Naive thymus-derived CD4-positive, alpha-beta T cell (primary cell): Measurements from ENCODE around the gene RFFL. TPM values are rescaled to one million over a fixed set of nuclear protein-coding genes. Genes with fewer than 3 reads are reported as not detected.

Source experiments
- ATAC-seq: fragments of 150-1000 bp; cut with Tn5 transposase; 2 replicates; pipeline ENCODE4 v1.10.0; 2021; ENCODE audit warnings: mild to moderate bottlenecking, moderate library complexity
- CTCF ChIA-PET: fragments of 350-600 bp; sonication (Branson Sonifier 250); formaldehyde crosslinking; loops from one replicate; lab custom pipeline; 2021; ENCODE audit warnings: antibody characterized with exemption; lab: Charles Lee
- POLR2A ChIA-PET: fragments of 350-600 bp; sonication (Branson Sonifier 250); formaldehyde crosslinking; loops from one replicate; lab custom pipeline; 2021; ENCODE audit warnings: antibody characterized with exemption, inconsistent platforms; lab: Charles Lee
- DNase-seq, 9 donors: peaks; one replicate each; pipeline versions ENCODE4 v3.0.0 to v3.0.0-alpha.2; 2020 to 2022; ENCODE audit warnings: mixed read lengths in 1 of 9
- H3K27ac ChIP-seq: one replicate; pipeline ENCODE4 v1.7.0; 2013; ENCODE audit warnings: mild to moderate bottlenecking, low read depth, low read length, moderate library complexity
- H3K27me3 ChIP-seq, 2 donors: one replicate each; pipeline ENCODE4 v1.7.0; 2013; ENCODE audit warnings: low read length in 2 of 2, mild to moderate bottlenecking in 2 of 2, moderate library complexity in 2 of 2; ENCODE audit not compliant: control insufficient read depth in 2 of 2, insufficient read depth in 2 of 2
- H3K36me3 ChIP-seq, 3 experiments: 1 replicate in 2 of 3; 2 replicates in 1 of 3; pipeline ENCODE4 v1.7.0; 2013; ENCODE audit warnings: low read length in 3 of 3, mild to moderate bottlenecking in 3 of 3, moderate library complexity in 1 of 3; ENCODE audit not compliant: insufficient read depth in 3 of 3, control insufficient read depth in 2 of 3
- H3K4me1 ChIP-seq, 2 donors: one replicate each; pipeline ENCODE4 v1.7.0; 2013; ENCODE audit warnings: low read length in 2 of 2, mild to moderate bottlenecking in 2 of 2, moderate library complexity in 1 of 2; ENCODE audit not compliant: control insufficient read depth in 2 of 2, insufficient read depth in 2 of 2
- H3K4me3 ChIP-seq: 2 replicates; pipeline ENCODE4 v1.7.0; 2013; ENCODE audit warnings: mild to moderate bottlenecking, low read length
- H3K9me3 ChIP-seq, 3 experiments: 1 replicate in 2 of 3; 2 replicates in 1 of 3; pipeline ENCODE4 v1.7.0; 2013; ENCODE audit warnings: low read length in 3 of 3; ENCODE audit not compliant: control insufficient read depth in 2 of 3
- H3K27ac Mint-ChIP-seq, 9 donors: one replicate each; pipeline ENCODE4 v1.8.0; 2020 to 2022; ENCODE audit warnings: mixed read lengths in 9 of 9, mild to moderate bottlenecking in 8 of 9, moderate library complexity in 5 of 9, inconsistent platforms in 2 of 9
- H3K27me3 Mint-ChIP-seq, 5 donors: one replicate each; pipeline ENCODE4 v1.8.0; 2021 to 2022; ENCODE audit warnings: mixed read lengths in 5 of 5, mild to moderate bottlenecking in 1 of 5
- H3K36me3 Mint-ChIP-seq, 5 donors: one replicate each; pipeline ENCODE4 v1.8.0; 2020 to 2022; ENCODE audit warnings: mixed read lengths in 5 of 5, mild to moderate bottlenecking in 3 of 5, inconsistent platforms in 1 of 5
- H3K4me1 Mint-ChIP-seq, 7 donors: one replicate each; pipeline ENCODE4 v1.8.0; 2020 to 2022; ENCODE audit warnings: mixed read lengths in 7 of 7, mild to moderate bottlenecking in 3 of 7, inconsistent platforms in 1 of 7
- H3K4me3 Mint-ChIP-seq, 10 donors: one replicate each; pipeline ENCODE4 v1.8.0; 2020 to 2022; ENCODE audit warnings: mild to moderate bottlenecking in 10 of 10, mixed read lengths in 10 of 10, moderate library complexity in 6 of 10, inconsistent platforms in 2 of 10
- H3K9me3 Mint-ChIP-seq, 11 donors: one replicate each; pipeline ENCODE4 v1.8.0; 2020 to 2022; ENCODE audit warnings: mixed read lengths in 11 of 11, mild to moderate bottlenecking in 4 of 11, inconsistent platforms in 1 of 11, moderate library complexity in 1 of 11
- intact Hi-C, 2 donors: fragments of 100-400 bp; cut with micrococcal nuclease; formaldehyde crosslinking; loops; one replicate each; pipeline ENCODE4 v1.15.1; 2023
- polyA plus RNA-seq, 2 donors: library from polyadenylated mRNA; unstranded; fragments of 300-500 nt; fragmentation: Illumina TruSeq; gene quantifications; one replicate each; pipeline ENCODE4 v1.2.3, GENCODE V29; 2021
- total RNA-seq, 6 experiments: library from RNA in 5 of 6; stranded (reverse) in 5 of 6; gene quantifications; 1 replicate in 5 of 6; 2 replicates in 1 of 6; pipeline ENCODE4 v1.2.3 and lab custom pipeline; 2021 to 2026

Gene RFFL
- total and polyA plus RNA-seq, 7 experiments from 2014 or later, result 36.4 to 74.7 (median 47.1) TPM

DNA sequence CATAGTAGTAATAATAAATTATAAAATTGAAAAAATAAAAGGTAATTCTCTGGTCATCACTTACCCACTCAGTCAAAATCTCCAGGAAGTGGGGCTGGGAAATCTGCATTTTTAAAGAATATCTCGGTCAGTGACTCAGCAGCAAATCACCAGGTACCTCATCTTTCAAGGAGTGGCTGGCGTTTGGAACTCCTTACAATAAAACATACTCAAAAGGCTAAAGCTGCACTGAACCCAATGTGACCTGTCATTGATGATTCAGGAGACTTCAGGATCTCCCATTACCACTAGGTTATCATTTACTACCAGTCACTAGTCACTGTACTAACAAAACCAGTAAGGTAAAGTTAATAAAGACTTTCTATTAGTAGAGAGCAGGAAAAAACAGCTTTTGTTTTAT lies 21.5 kb upstream of the RFFL start:
- no peak for DNase-seq
- Histone ChIP-seq H3K4me1 (peaks cover 46 to 54% of the 10 kb centered on the region in 2 donors), H3K36me3 (no peaks in the 10 kb centered on the region), H3K27me3 (no peaks in the 10 kb centered on the region), H3K27ac (no peak overlapping the region), H3K4me3 (no peak overlapping the region), H3K9me3 (no peaks in the 10 kb centered on the region)
- no peak for ATAC-seq
- Mint-ChIP-seq H3K4me1 (peaks cover 42 to 81% (median 77%) of the 10 kb centered on the region in 7 donors), H3K27ac (peak overlapping the region in 5 of 9 donors; percentile 21 to 95 (median 55)), H3K36me3 (peaks cover 0 to 8% (median 0%) of the 10 kb centered on the region in 5 donors), H3K9me3 (no peaks in the 10 kb centered on the region), H3K4me3 (peak overlapping the region in 1 of 10 donors; percentile 18), H3K27me3 (no peaks in the 10 kb centered on the region)
- intact Hi-C loops, result no loop called here
- ChIA-PET POLR2A (interaction anchor here (1.5 to 3.8 kb wide), 3 partner anchors 10 to 32 kb away, joined by 4 to 14 read pairs (median 7); no protein-coding TSS in a partner anchor), CTCF (no interaction called here)

DNA sequence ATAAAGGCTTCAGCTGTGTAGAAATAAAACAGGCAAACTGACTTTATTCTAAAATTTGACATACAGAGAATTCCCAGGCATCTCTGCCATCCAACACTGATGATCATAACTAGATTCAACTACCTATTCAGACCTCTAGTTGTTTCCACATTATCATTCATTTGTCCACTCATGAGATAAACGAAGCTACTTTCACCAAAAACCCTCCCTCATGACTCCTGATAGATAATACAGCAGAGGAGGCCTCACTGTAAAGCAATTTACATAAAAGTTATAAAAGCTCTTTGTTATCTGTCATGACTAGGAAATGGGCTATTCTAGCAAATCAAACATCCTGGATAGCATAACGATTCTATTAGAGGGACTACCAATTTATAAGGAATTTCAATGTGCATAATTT lies 19.6 kb upstream of the RFFL start:
- ATAC-seq, result no peak
- Mint-ChIP-seq H3K36me3 (peaks cover 0 to 17% (median 0%) of the 10 kb centered on the region in 5 donors), H3K9me3 (no peaks in the 10 kb centered on the region), H3K4me3 (peak overlapping the region in 5 of 10 donors; percentile 3 to 73 (median 37)), H3K27me3 (no peaks in the 10 kb centered on the region), H3K27ac (peak overlapping the region in 8 of 9 donors; percentile 15 to 85 (median 75)), H3K4me1 (peaks cover 45 to 87% (median 81%) of the 10 kb centered on the region in 7 donors)
- H3K4me3 ChIP-seq, result no peak overlapping the region
- H3K36me3 ChIP-seq, result no peaks in the 10 kb centered on the region
- DNase-seq, result no peak
- ChIA-PET CTCF (interaction anchor here (0.5 to 1.5 kb wide), 3 partner anchors 19 to 104 kb away, joined by 3 to 9 read pairs (median 3); partner anchors contain the start of gene RFFL), POLR2A (interaction anchor here (1.0 to 1.8 kb wide), 6 partner anchors 13 to 102 kb away, joined by 3 to 6 read pairs (median 4); partner anchors contain the start of gene LIG3)
- H3K4me1 ChIP-seq, result peaks cover 47 to 61% of the 10 kb centered on the region in 2 donors
- intact Hi-C loops, result no loop called here
- H3K27ac ChIP-seq, result no peak overlapping the region
- no peaks in the 10 kb centered on the region for H3K27me3 ChIP-seq
- H3K9me3 ChIP-seq, result no peaks in the 10 kb centered on the region

DNA sequence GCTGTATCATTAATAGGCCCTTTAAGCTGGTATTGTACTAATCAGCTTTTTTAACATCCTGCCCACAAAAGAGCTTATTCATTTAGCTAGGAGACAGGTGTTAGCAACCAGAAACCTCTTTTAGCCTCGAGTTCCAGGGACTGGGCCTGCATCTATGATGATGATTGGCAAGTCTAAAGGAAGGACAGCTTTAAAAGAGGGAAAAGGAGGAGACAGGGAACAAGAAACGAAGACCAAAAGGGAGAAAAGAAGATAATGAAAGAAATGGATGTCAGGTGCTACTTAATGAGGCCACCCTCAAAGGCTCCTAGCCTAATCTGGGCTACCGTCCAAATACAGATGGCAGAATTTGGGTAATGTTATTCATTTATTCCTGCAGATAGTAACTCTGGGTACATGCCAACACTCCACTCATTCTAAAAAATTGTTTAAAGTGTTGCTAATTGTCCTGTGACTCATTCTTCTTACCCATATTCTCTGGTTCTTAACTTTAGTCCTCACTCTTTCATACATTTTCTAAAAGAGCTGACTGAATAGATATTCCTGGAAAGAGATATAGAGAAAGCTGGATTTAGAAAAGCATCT lies 18.7 kb upstream of the RFFL start:
- ATAC-seq, result peak; percentile 32
- H3K9me3 Mint-ChIP-seq, result no peaks in the 10 kb centered on the region
- CTCF ChIA-PET, result interaction anchor here (1.3 to 1.5 kb wide), 2 partner anchors 18 to 84 kb away, joined by 4 to 9 read pairs; partner anchors contain the start of gene RFFL

DNA sequence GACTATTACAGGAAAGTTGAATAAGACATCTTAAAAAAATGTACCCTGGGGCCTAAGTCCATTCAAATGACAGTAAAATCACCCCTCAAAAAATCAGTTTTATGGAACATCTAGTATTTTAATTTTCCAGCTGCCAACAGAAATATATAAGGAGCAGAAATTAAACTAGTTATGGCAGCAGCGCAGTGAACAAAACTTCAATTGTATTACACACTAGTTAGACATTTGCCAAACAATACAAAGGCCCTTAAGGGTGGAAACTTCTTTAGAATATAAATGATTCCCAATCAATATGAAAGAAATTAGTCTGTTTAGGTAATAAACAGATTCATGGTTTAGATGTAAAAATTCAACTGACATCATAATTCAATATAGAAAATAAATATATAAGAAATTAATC lies 18.1 kb upstream of the RFFL start:
- Histone ChIP-seq H3K36me3 (no peaks in the 10 kb centered on the region), H3K9me3 (no peaks in the 10 kb centered on the region), H3K27ac (no peak overlapping the region), H3K4me1 (peaks cover 39 to 48% of the 10 kb centered on the region in 2 donors), H3K4me3 (no peak overlapping the region), H3K27me3 (no peaks in the 10 kb centered on the region)
- peaks cover 0 to 21% (median 0%) of the 10 kb centered on the region in 5 donors for H3K36me3 Mint-ChIP-seq
- CTCF ChIA-PET, result interaction anchor here (1.3 kb wide), 1 partner anchor 83 kb away, joined by 4 read pairs; no protein-coding TSS in a partner anchor
- POLR2A ChIA-PET, result interaction anchor here (0.6 to 1.8 kb wide), 8 partner anchors 11 to 101 kb away, joined by 3 to 6 read pairs (median 4); partner anchors contain the start of genes LIG3 and RAD51D
- H3K27ac Mint-ChIP-seq, result peak overlapping the region in 7 of 9 donors; percentile 33 to 83 (median 57)
- ATAC-seq (no peak), DNase-seq (no peak)
- intact Hi-C loops, result loop anchor here (1.0 kb wide), 2 partner anchors 8 to 18 kb away; partner anchors contain the start of gene RFFL (in 1 of the 2)
- peak overlapping the region in 2 of 10 donors; percentile 14 to 73 for H3K4me3 Mint-ChIP-seq
- no peaks in the 10 kb centered on the region for H3K27me3 Mint-ChIP-seq
- H3K4me1 Mint-ChIP-seq, result peaks cover 36 to 87% (median 76%) of the 10 kb centered on the region in 7 donors
- H3K9me3 Mint-ChIP-seq, result no peaks in the 10 kb centered on the region

More for the DNA sequence above, 18.7 kb upstream of the RFFL start:
- Histone ChIP-seq H3K9me3 (no peaks in the 10 kb centered on the region), H3K4me1 (peaks cover 44 to 53% of the 10 kb centered on the region in 2 donors), H3K27ac (peak overlapping the region; percentile 51), H3K36me3 (no peaks in the 10 kb centered on the region), H3K27me3 (no peaks in the 10 kb centered on the region), H3K4me3 (no peak overlapping the region)
- intact Hi-C loops, result loop anchor here (1.0 kb wide), 2 partner anchors 9 to 19 kb away; partner anchors contain the start of gene RFFL (in 1 of the 2)
- Mint-ChIP-seq H3K27me3 (no peaks in the 10 kb centered on the region), H3K27ac (peak overlapping the region; percentile 57 to 96 (median 83)), H3K36me3 (peaks cover 0 to 21% (median 0%) of the 10 kb centered on the region in 5 donors), H3K4me3 (peak overlapping the region; percentile 14 to 87 (median 70)), H3K4me1 (peaks cover 41 to 87% (median 80%) of the 10 kb centered on the region in 7 donors)
- no peak for DNase-seq
- POLR2A ChIA-PET, result interaction anchor here (0.6 to 1.8 kb wide), 8 partner anchors 12 to 101 kb away, joined by 3 to 6 read pairs (median 4); partner anchors contain the start of gene LIG3

DNA sequence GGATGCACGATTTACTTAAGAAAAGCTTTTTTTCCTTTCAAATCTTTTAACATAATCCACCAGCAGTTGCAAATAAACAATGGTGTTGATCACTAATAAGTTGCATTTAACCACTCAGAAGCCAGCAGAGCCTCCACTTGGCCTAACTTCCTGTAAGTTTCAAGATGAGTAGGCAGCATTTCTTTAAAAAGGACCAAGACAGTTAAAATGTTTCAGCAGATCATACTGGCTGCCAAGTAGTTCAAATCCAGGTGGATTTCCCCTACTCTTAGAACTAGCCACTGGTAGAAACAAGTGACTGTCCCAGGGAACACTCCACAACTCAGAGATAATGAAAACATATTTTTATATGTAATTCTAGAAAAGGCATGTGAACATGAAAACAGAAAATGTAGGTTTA lies 17.0 kb upstream of the RFFL start:
- H3K27ac Mint-ChIP-seq, result peak overlapping the region in 8 of 9 donors; percentile 1 to 75 (median 26)
- Histone ChIP-seq H3K4me3 (no peak overlapping the region), H3K27ac (peak overlapping the region; percentile 18), H3K9me3 (no peaks in the 10 kb centered on the region), H3K4me1 (peaks cover 36 to 43% of the 10 kb centered on the region in 2 donors), H3K36me3 (no peaks in the 10 kb centered on the region), H3K27me3 (no peaks in the 10 kb centered on the region)
- ChIA-PET CTCF (interaction anchor here (1.3 kb wide), 1 partner anchor 82 kb away, joined by 4 read pairs; no protein-coding TSS in a partner anchor), POLR2A (interaction anchor here (0.6 to 1.4 kb wide), 5 partner anchors 16 to 112 kb away, joined by 3 to 9 read pairs (median 3); partner anchors contain the start of genes RAD51D and RFFL)
- no peak for ATAC-seq
- H3K36me3 Mint-ChIP-seq, result peaks cover 0 to 21% (median 0%) of the 10 kb centered on the region in 5 donors
- DNase-seq, result no peak
- intact Hi-C loops, result no loop called here
- no peaks in the 10 kb centered on the region for H3K27me3 Mint-ChIP-seq
- H3K4me1 Mint-ChIP-seq, result peaks cover 30 to 81% (median 68%) of the 10 kb centered on the region in 7 donors
- H3K9me3 Mint-ChIP-seq, result no peaks in the 10 kb centered on the region
- H3K4me3 Mint-ChIP-seq, result peak overlapping the region in 3 of 10 donors; percentile 7 to 53 (median 14)
